ENCODE measurements around the gene AFG1L.

AFG1L gene

DNA sequence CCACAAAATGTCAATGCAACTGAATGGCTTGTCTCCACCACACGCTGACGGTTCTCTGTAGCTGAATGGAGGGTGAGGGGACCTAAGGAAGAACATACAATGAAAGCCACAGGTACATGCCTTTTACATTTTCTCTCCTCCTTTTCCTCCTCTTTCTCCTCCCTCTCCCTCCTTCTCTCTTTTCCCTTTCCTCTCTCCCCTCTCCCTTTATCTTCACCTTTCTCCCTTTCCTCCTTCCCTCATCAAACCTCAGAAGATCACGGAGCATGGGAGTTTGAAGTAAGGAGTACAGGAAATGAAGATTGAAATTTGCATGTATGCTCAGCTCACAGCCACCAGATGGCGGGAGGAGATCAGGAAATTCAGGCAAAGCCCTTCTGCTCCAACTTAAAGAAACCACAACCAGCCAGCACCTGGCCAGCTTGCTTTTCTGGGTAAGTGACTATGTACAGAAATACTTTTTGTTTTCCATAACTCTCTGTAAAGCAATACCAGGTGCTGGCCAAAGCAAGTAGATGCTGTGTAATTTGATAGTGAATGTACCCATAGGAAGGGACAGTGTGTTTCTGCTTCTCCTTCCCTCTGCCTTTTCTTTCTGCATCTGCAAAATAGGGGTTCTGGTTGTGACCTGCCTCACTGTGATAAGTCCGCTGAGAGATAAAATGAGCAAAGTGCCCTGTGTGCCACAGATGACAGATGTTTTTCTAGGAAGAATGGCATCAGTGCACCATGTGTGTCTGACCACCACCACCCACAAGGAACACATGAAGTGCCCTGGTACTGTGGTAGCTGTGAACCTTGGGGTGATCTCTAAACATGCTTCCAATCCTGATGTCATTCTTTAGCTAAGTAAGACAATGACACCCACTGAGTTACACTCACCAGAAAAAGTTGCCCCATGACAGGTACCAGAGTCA lies 247.2 kb downstream of the AFG1L start:
- Histone ChIP-seq H3K9ac (ENCODE audit: low read length in 5 of 5) (no peak overlapping the region), H3K27me3 (ENCODE audit: control insufficient read depth in 5 of 5, insufficient read depth in 4 of 5, low read length in 5 of 5) (no peaks in the 10 kb centered on the region), H3K4me3 (ENCODE audit: low read depth in 1 of 5, low read length in 5 of 5) (peak overlapping the region in 1 of 5 donors; percentile 10), H3K27ac (ENCODE audit: low read depth, low read length) (no peak overlapping the region), H3K4me1 (ENCODE audit: control insufficient read depth in 5 of 5, insufficient read depth in 5 of 5, low read length in 5 of 5) (peaks cover 0 to 25% (median 20%) of the 10 kb centered on the region in 5 donors), H3K36me3 (ENCODE audit: control insufficient read depth in 5 of 5, insufficient read depth in 5 of 5, low read length in 5 of 5) (no peaks in the 10 kb centered on the region), H3K9me3 (ENCODE audit: control insufficient read depth in 5 of 5, low read length in 5 of 5) (no peaks in the 10 kb centered on the region)

DNA sequence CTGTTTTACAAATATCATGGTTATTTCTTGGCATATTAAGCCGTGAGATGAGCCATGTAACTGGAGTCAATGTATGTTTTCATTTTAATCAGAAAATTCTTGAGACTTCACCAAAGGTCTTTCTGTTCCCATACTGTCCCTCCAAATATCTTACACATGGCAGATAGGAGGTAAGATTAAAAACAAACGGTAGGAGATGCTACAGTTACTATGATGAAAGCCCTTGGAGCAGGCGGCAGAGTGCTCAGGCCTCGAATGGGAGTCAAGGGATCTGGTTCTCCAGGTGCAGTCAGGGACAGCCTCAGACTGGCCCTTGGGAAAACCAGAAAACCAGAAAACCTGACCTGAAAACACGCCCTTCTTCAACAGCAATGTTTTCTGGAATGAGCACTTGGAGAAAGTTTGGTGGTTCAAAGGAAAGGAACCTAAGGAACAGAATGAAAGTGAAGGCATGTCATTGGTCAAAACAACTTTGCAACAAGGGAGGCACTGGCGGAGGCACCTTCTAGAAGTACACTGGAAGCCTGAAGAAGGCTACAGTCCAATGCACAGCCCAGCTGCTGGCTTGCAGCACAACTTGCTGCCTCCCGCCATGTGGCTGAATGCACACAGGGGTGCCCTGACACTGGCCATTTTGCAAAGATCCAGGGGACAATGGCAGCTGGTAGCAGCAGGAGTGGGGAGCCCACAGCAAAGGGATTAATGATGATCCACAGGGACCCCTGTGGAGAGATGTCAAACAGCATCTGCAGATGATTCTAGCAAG lies 248.5 kb downstream of the AFG1L start:
- no peaks in the 10 kb centered on the region for H3K9me3 ChIP-seq (ENCODE audit: control insufficient read depth in 5 of 5, low read length in 5 of 5)
- H3K27me3 ChIP-seq (ENCODE audit: control insufficient read depth in 5 of 5, insufficient read depth in 4 of 5, low read length in 5 of 5) = no peaks in the 10 kb centered on the region
- no peak overlapping the region for H3K27ac ChIP-seq (ENCODE audit: low read depth, low read length)
- no peaks in the 10 kb centered on the region for H3K36me3 ChIP-seq (ENCODE audit: control insufficient read depth in 5 of 5, insufficient read depth in 5 of 5, low read length in 5 of 5)
- H3K4me1 ChIP-seq (ENCODE audit: control insufficient read depth in 5 of 5, insufficient read depth in 5 of 5, low read length in 5 of 5) = peaks cover 0 to 22% (median 20%) of the 10 kb centered on the region in 5 donors
- no peak overlapping the region for H3K4me3 ChIP-seq (ENCODE audit: low read depth in 1 of 5, low read length in 5 of 5)
- no peak overlapping the region for H3K9ac ChIP-seq (ENCODE audit: low read length in 5 of 5)

DNA sequence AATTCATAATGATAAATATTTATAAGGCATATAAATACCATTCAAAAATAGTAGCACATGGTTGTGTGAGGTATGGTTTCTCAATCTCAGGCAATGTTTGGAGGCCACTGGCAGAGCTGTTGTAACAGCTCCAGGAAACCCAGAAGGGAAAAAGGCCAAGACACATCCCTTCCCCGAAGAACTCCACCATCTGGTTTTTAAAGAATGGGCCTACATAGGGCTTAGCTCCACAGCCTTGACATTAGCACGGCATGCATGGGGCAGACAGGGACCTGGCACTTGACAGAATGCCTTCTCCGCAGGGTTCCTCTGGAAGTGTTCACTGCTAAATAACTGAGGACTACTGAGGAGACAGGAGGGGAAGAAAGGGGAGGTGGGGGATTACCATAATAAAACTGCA lies 249.8 kb downstream of the AFG1L start:
- H3K4me3 ChIP-seq (ENCODE audit: low read depth in 1 of 5, low read length in 5 of 5) = no peak overlapping the region
- no peaks in the 10 kb centered on the region for H3K36me3 ChIP-seq (ENCODE audit: control insufficient read depth in 5 of 5, insufficient read depth in 5 of 5, low read length in 5 of 5)
- H3K27ac ChIP-seq (ENCODE audit: low read depth, low read length) = no peak overlapping the region
- peak overlapping the region in 1 of 5 donors; percentile 35 for H3K9ac ChIP-seq (ENCODE audit: low read length in 5 of 5)
- H3K4me1 ChIP-seq (ENCODE audit: control insufficient read depth in 5 of 5, insufficient read depth in 5 of 5, low read length in 5 of 5) = peaks cover 0 to 22% (median 20%) of the 10 kb centered on the region in 5 donors
- no peaks in the 10 kb centered on the region for H3K9me3 ChIP-seq (ENCODE audit: control insufficient read depth in 5 of 5, low read length in 5 of 5)
- no peaks in the 10 kb centered on the region for H3K27me3 ChIP-seq (ENCODE audit: control insufficient read depth in 5 of 5, insufficient read depth in 4 of 5, low read length in 5 of 5)

DNA sequence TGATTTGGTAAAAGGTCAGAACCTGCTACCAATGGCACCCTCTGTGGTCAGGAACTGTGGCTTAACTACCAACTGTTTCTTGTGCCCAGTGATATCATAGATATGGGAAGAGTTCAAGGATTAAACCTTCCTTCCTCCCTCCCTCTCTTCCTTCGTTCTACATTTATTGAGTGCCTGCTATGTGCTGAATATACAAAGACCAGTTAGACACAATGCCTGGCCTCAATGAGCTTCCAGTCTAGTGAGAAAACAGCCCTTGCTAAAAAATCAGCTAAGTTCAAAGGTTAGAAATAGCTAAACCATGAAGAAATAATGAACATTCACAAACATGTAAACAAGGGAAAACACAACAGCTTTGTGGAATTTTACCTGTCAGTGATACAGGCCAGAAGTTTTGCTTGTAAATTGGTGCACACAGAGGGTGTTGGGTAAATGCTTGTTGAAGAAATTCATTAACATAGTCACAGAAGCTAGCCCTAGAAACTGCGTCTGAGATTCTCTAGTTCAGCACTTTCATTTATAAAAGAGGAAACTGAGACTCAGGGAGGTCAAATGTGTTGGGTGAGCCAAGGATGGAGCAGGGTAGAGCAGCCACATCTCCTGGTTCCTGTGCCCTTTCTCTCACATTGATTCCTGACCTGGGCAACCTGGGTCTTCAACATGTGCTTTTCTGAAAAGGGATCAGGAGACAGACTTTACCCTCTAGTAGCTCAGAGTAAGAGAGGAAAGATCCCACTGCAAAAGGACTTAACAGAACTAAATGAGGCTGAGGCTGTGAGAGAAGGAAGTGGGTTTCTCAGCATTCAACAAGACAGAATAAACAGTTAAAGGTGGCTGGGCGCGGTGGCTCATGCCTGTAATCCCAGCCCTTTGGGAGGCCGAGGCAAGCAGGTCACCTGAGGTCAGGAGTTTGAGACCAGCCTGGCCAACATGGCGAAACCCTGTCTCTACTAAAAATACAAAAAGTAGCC lies 251.5 kb downstream of the AFG1L start:
- Histone ChIP-seq H3K27ac (ENCODE audit: low read depth, low read length) (no peak overlapping the region), H3K27me3 (ENCODE audit: control insufficient read depth in 5 of 5, insufficient read depth in 4 of 5, low read length in 5 of 5) (no peaks in the 10 kb centered on the region), H3K4me1 (ENCODE audit: control insufficient read depth in 5 of 5, insufficient read depth in 5 of 5, low read length in 5 of 5) (peaks cover 0 to 25% (median 20%) of the 10 kb centered on the region in 5 donors), H3K4me3 (ENCODE audit: low read depth in 1 of 5, low read length in 5 of 5) (no peak overlapping the region), H3K9me3 (ENCODE audit: control insufficient read depth in 5 of 5, low read length in 5 of 5) (no peaks in the 10 kb centered on the region), H3K9ac (ENCODE audit: low read length in 5 of 5) (no peak overlapping the region), H3K36me3 (ENCODE audit: control insufficient read depth in 5 of 5, insufficient read depth in 5 of 5, low read length in 5 of 5) (no peaks in the 10 kb centered on the region)

DNA sequence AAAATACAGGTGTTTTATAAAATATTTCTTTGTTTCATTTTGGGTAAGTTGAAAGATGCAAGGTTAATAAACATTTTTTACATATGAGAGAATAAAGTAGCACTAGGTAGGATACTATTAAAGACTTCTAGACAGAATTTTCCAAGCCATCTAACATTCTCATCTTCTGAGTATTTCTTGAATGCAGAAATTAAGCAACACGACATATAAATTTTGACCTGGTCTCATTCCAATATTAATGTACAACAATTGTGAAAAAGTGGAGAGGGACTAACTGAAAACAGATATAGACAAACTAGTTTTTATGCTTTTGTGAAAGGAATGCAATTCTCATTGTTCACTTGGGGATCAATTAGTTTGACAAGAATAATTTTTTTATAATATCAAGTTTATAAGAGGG lies 254.4 kb downstream of the AFG1L start:
- no peaks in the 10 kb centered on the region for H3K9me3 ChIP-seq (ENCODE audit: control insufficient read depth in 5 of 5, low read length in 5 of 5)
- no peaks in the 10 kb centered on the region for H3K27me3 ChIP-seq (ENCODE audit: control insufficient read depth in 5 of 5, insufficient read depth in 4 of 5, low read length in 5 of 5)
- H3K27ac ChIP-seq (ENCODE audit: low read depth, low read length) = no peak overlapping the region
- no peak overlapping the region for H3K4me3 ChIP-seq (ENCODE audit: low read depth in 1 of 5, low read length in 5 of 5)
- H3K4me1 ChIP-seq (ENCODE audit: control insufficient read depth in 5 of 5, insufficient read depth in 5 of 5, low read length in 5 of 5) = peaks cover 0 to 16% (median 8%) of the 10 kb centered on the region in 5 donors
- H3K9ac ChIP-seq (ENCODE audit: low read length in 5 of 5) = no peak overlapping the region
- H3K36me3 ChIP-seq (ENCODE audit: control insufficient read depth in 5 of 5, insufficient read depth in 5 of 5, low read length in 5 of 5) = no peaks in the 10 kb centered on the region

DNA sequence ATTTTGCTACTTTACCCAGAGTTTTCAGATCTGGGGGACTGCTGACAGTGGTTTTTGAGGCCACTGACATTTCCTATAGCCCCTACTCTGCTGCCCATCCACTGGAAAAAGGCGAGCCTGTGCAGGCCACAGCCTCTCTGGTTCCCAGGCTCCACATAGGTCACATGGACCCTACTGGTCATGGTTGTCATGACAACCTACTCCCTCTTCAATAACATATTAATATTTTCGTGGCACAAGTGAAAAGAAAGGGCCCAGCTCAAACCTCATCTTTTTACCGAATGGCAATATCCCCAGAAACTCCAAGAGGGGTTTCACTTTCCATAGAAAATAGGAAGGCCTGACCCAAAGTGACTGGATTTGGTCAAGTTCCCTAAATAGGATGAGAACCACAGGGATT lies 254.9 kb downstream of the AFG1L start:
- Histone ChIP-seq H3K27me3 (ENCODE audit: control insufficient read depth in 5 of 5, insufficient read depth in 4 of 5, low read length in 5 of 5) (no peaks in the 10 kb centered on the region), H3K9me3 (ENCODE audit: control insufficient read depth in 5 of 5, low read length in 5 of 5) (no peaks in the 10 kb centered on the region), H3K27ac (ENCODE audit: low read depth, low read length) (no peak overlapping the region)

DNA sequence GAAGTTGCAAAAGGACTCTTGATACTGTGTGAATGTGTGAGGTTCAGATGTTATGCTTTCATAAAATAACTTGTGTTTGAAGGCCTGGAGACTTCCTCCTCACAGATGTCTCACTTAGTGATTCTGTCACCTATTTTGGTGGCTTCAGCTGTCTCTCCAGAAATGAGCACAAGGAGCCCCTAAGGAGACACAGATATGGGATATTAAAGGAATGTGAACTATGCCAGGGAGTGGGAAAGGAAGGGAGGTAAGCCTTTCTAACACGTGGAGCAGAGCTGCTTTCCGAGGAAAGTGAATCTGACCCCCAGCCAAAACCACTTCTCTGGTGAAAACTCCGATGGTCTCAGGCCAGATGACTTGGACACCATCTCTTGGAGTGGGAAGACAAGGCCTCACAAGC lies 255.4 kb downstream of the AFG1L start:
- Histone ChIP-seq H3K4me3 (ENCODE audit: low read depth in 1 of 5, low read length in 5 of 5) (no peak overlapping the region), H3K9ac (ENCODE audit: low read length in 5 of 5) (no peak overlapping the region), H3K27ac (ENCODE audit: low read depth, low read length) (no peak overlapping the region), H3K9me3 (ENCODE audit: control insufficient read depth in 5 of 5, low read length in 5 of 5) (no peaks in the 10 kb centered on the region), H3K36me3 (ENCODE audit: control insufficient read depth in 5 of 5, insufficient read depth in 5 of 5, low read length in 5 of 5) (no peaks in the 10 kb centered on the region), H3K27me3 (ENCODE audit: control insufficient read depth in 5 of 5, insufficient read depth in 4 of 5, low read length in 5 of 5) (no peaks in the 10 kb centered on the region), H3K4me1 (ENCODE audit: control insufficient read depth in 5 of 5, insufficient read depth in 5 of 5, low read length in 5 of 5) (peaks cover 0 to 7% (median 0%) of the 10 kb centered on the region in 5 donors)

More for the DNA sequence above, 254.9 kb downstream of the AFG1L start:
- no peak overlapping the region for H3K4me3 ChIP-seq (ENCODE audit: low read depth in 1 of 5, low read length in 5 of 5)
- no peak overlapping the region for H3K9ac ChIP-seq (ENCODE audit: low read length in 5 of 5)
- no peaks in the 10 kb centered on the region for H3K36me3 ChIP-seq (ENCODE audit: control insufficient read depth in 5 of 5, insufficient read depth in 5 of 5, low read length in 5 of 5)
- peaks cover 0 to 11% (median 3%) of the 10 kb centered on the region in 5 donors for H3K4me1 ChIP-seq (ENCODE audit: control insufficient read depth in 5 of 5, insufficient read depth in 5 of 5, low read length in 5 of 5)

DNA sequence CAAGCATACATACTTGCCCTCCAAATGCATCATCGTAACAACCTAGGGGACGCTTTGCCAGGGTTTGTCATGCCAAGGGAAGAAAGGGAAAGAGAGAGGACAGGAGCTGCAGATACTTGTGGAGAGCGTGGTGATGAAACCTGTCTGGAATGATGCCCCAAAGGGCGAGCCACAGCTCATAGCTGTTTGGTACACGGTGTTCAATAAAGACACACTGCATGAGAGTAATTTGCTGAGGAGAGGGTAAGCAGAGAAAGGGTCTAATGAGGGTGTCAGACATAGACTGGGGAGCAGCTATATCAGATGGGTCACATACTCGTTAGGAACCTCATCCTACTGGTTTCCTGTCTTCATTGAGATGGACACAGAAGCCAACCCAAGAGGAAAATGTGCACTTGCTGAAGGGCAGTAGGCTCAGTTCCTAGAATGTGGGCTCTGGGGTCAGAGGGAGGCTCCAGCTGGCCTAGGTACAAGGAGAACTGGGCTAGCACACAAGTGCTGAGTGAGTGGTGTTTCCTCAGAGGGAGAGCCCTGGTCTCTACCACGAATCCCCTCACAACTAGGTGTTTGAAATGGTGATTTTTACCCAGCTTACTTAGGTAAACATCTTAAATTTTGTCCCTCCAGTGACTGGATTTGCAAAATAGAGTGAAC lies 260.7 kb downstream of the AFG1L start:
- H3K4me3 ChIP-seq (ENCODE audit: low read depth in 1 of 5, low read length in 5 of 5) = no peak overlapping the region

DNA sequence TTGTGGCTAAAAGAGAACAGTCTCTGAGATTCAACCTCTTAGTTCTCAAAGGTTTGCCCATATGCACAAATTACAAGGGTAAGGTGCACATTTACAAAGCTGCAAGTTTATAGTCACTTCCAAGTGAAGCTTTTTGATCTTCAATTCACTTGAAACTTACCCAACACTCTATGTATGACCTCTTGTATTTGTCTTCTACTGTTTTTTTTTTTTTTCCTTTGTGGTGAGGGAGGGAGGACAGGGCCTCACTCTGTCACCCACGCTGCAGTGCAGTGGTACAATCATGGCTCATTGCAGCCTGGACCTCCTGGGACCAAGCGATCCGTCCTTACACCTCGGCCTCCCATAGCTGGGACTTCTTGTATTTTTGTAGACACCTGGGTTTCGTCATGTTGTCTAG lies 261.4 kb downstream of the AFG1L start:
- no peak overlapping the region for H3K9ac ChIP-seq (ENCODE audit: low read length in 5 of 5)
- no peak overlapping the region for H3K4me3 ChIP-seq (ENCODE audit: low read depth in 1 of 5, low read length in 5 of 5)
- no peak overlapping the region for H3K27ac ChIP-seq (ENCODE audit: low read depth, low read length)
- no peaks in the 10 kb centered on the region for H3K9me3 ChIP-seq (ENCODE audit: control insufficient read depth in 5 of 5, low read length in 5 of 5)
- H3K36me3 ChIP-seq (ENCODE audit: control insufficient read depth in 5 of 5, insufficient read depth in 5 of 5, low read length in 5 of 5) = no peaks in the 10 kb centered on the region
- H3K27me3 ChIP-seq (ENCODE audit: control insufficient read depth in 5 of 5, insufficient read depth in 4 of 5, low read length in 5 of 5) = no peaks in the 10 kb centered on the region
- H3K4me1 ChIP-seq (ENCODE audit: control insufficient read depth in 5 of 5, insufficient read depth in 5 of 5, low read length in 5 of 5) = peaks cover 0 to 36% (median 21%) of the 10 kb centered on the region in 5 donors

More for the DNA sequence above, 260.7 kb downstream of the AFG1L start:
- no peaks in the 10 kb centered on the region for H3K27me3 ChIP-seq (ENCODE audit: control insufficient read depth in 5 of 5, insufficient read depth in 4 of 5, low read length in 5 of 5)
- H3K36me3 ChIP-seq (ENCODE audit: control insufficient read depth in 5 of 5, insufficient read depth in 5 of 5, low read length in 5 of 5) = no peaks in the 10 kb centered on the region
- peaks cover 0 to 38% (median 21%) of the 10 kb centered on the region in 5 donors for H3K4me1 ChIP-seq (ENCODE audit: control insufficient read depth in 5 of 5, insufficient read depth in 5 of 5, low read length in 5 of 5)
- no peaks in the 10 kb centered on the region for H3K9me3 ChIP-seq (ENCODE audit: control insufficient read depth in 5 of 5, low read length in 5 of 5)
- H3K9ac ChIP-seq (ENCODE audit: low read length in 5 of 5) = no peak overlapping the region
- no peak overlapping the region for H3K27ac ChIP-seq (ENCODE audit: low read depth, low read length)
